Measurements from ENCODE around the gene PTPRJ.
"Not testable (repeated sequence)": the region's sequence is repeated elsewhere in the genome, so short reads cannot be mapped to it uniquely, and the experiment has no call there.

PTPRJ gene

GRCh38 chr11:48018528-48019216, 38.3 kb downstream of the PTPRJ start:
- DNase-seq (ENCODE audit: low spot score): peak; percentile 47

GRCh38 chr11:48019217-48019584, 38.8 kb downstream of the PTPRJ start:
- DNase-seq (ENCODE audit: low spot score): peak; percentile 43

DNA sequence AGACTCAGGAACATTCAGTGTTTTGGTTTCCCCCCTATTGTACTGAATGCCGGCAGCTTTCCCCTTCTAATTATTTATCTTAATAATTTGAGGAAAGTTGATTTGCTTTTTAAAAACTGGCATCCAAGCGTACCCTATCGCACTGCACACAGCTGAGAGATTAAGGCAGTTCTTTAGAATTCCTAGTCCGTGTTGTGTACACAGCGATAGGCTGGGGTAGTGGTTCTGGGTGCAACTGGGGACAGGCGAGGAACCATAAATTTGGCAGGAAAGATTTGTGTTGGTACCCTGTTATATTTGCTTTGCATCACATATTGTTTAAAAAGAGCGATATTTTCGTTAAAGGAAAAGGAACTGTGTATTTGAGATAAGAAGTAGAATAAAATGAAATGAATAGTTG, 39.2 kb downstream of the PTPRJ start:
- DNase-seq (ENCODE audit: low spot score): no peak

- DNase-seq (ENCODE audit: low spot score): no peak
These were observed 39.9 kb downstream of the PTPRJ start for GRCh38 chr11:48020092-48020755.

- not testable (repeated sequence) for DNase-seq (ENCODE audit: low spot score)
These were observed 41.0 kb downstream of the PTPRJ start for GRCh38 chr11:48021201-48021820.

DNA sequence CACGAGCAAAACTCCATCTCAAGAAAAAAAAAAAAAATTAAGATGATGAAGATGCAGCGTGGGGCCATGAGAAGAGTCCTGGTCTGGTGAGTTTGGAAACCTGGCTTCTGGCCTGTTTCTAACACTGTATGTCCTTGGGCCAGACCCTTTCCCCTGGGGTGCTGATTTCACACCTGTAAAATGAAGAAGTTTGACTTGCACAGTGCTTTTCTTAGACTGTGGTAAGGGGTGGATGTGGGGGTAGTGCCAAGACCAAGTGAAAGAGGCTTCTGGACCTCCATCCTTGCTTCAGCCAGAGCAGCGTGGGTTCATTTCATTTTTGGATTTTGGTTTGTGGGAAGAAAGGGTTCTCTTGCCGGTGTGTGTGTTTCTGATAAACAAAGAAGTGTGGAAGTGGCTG, 42.1 kb downstream of the PTPRJ start:
- DNase-seq (ENCODE audit: low spot score): no peak

DNA sequence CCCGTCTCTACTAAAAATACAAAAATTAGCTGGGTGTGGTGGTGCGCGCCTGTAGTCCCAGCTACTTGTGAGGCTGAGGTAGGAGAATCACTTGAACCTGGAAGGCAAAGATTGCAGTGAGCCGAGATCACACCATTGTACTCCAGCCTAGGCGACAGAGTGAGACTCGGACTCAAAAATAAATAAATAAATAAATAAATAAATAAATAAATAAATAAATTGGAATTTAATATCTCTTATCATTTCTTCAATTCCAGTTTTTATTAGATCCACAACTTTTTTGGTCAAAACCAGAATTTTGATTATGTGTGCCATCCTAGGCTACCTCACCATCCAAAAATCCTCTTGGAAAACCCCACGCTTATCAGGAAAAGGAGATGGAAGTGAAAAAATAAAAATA, 43.2 kb downstream of the PTPRJ start:
- not testable (repeated sequence) for DNase-seq (ENCODE audit: low spot score)

- peak; percentile 20 for DNase-seq (ENCODE audit: low spot score)
These were observed 44.3 kb downstream of the PTPRJ start for GRCh38 chr11:48024635-48025071.

DNA sequence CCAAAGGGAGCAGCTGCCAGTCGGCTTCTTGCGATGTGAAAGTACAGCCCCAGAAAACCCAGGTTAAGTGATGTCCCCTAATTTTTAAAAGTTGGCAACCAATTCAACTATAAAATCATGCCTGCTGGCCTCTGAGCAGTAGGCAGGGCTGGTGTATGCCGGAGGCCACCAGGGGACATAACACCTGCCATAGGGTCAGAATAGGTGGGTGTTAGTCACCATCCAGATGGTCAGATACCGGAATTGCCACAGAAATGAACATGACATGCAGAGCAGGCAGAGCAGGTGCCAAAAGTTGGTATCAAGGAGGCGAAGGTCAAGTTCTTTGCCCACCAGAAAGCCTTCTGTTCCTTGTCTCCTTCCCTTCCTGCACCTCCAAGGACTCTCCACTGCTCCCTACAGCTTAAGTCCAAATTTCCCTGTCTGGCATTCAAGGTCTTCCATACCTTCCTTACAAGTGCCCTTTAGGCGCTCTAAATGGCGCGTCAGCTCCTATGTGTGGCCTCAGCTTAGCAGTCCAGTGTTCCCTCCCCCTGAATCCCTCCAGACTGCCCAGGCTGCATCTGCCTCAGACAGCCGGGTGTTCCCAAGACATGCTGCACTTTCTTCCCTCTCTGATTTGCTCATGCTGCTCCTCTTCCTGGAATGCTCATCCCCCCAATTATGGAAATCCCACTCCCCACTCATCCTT, 45.1 kb downstream of the PTPRJ start:
- DNase-seq (ENCODE audit: low spot score): no peak

DNA sequence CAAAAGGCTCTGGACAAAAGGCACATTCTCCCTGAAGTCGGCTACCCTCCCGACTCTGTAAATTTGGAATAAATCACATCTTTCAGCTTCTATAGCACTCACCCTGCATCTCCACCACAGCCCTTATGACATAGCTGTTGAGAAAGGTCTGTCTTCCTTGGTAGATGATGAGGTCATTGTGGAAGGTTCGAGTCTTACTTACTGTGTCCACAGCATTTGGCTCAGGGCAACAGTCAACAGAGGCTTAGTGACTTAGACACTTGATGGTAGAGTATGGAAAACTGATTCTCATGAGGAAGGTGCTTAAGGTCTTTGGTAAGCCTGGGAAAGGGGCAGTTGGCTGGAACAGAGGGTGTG, 45.6 kb downstream of the PTPRJ start:
- no peak for DNase-seq (ENCODE audit: low spot score)

GRCh38 chr11:48028914-48029680, 48.7 kb downstream of the PTPRJ start:
- DNase-seq (ENCODE audit: low spot score): no peak

- no peak for DNase-seq (ENCODE audit: low spot score)
These were observed 49.4 kb downstream of the PTPRJ start for GRCh38 chr11:48029681-48030290.

DNA sequence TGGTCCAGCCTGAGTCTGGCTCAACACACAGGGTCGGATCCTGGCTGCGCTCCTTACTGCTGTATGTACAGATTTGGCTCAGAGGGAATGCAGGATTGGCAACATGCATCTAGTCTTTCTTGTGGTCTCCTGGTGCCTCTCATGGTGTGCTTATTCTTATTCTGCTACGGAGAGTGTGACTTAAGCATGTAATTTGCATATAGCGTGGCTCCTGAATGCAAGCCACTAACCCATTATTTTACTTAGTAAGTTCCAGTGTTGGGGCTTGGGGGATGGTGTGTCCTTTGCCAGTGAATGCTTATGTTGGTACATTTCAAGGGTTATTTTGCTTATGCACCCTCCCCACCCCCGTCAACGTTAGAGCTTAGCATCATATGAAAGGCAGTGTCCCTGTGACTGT, 51.2 kb downstream of the PTPRJ start:
- DNase-seq (ENCODE audit: low spot score): no peak

DNA sequence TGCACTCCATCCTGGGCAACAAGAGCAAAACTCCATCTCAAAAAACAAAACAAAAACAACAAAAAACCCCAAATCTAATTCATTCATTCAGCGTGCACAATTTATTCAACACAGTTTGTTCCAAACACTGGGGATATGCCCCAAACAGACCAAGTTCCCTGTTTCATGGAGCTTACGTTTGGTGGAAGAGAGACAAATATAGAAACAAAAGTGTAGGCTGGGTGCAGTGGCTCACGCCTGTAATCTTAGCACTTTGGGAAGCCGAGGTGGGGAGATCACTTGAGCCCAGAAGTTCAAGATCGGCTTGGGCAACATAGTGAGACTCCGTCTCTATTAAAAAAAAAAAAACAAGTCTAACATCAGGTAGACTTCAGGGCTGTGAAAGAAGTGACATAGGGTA, 52.4 kb downstream of the PTPRJ start:
- no peak for DNase-seq (ENCODE audit: low spot score)

DNA sequence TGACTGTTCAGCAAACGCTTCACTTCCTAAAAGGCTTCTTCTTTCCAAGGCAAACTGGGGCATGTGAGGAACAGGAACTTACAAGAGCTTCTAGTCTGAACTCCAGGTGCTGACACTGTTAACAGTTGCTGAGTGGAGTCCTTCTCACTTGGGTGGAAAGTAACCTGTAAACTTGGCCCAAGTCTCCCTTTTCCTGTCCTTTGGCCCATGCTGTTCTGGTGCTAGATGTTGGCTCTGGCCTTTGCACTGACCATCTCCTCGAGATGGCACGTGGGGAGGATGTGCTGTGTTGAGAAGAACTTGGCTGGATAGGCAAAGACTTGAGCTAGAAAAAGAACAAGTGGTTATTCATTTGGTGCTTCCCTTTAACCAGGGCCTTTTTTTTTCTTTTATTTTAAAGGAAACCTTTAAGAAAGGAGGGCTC, 53.6 kb downstream of the PTPRJ start:
- no peak for DNase-seq (ENCODE audit: low spot score)

- no peak for DNase-seq (ENCODE audit: low spot score)
These were observed 54.8 kb downstream of the PTPRJ start for GRCh38 chr11:48034926-48035871.

GRCh38 chr11:48036011-48036410, 55.7 kb downstream of the PTPRJ start:
- DNase-seq (ENCODE audit: low spot score): peak; percentile 35

DNA sequence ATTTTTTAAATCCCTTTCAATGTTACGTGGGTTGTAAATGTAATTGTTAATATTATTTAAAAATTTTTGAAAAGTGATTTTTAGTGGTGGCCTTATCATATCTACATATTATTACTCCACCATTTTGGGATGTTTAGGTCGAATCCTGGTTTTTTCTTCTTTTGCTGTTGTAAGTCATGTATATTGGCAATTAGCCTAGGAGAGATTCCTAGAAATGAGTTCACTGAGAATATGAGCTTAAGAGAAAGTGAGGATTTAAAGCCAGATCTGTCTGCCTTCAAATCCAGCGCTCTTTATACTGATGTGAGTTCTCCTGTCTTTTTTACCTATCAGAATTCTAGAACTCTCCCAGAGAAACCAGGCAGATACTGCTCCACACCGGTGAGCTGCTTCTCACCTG, 56.1 kb downstream of the PTPRJ start:
- no peak for DNase-seq (ENCODE audit: low spot score)

DNA sequence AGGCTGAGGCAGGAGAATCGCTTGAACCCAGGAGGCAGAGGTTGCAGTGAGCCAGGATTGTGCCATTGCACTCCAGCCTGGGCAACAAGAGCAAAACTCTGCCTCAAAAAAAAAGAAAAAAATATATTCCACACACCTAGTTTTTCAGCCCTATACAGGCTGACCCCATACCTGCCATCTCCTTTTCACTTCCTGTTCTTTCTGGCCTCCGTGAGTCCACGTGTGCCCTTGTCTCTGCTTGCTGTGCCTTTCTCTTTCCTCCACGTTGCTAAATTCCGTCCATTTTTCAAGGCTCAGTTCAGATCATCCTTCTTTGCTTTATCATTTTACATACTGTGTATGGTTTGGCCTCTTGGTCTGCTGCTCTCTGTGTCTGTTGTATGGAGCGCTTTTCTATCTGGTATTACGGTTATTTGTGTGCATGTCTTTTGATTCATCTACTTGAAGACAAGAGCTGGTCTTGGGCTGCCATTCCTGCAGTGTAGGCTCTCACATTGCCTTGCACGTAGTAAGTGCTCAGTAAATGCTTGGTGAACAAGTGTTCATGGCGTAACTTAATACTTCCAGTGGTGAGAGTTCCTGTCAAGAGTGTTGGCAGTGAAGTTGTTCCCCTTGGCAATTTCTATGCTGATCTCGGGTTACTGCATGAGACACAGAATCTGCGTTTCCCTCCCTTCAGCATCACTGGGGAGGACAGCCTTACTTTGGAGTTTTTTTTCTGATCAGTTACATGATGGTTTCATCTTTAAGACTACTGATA, 57.5 kb downstream of the PTPRJ start:
- no peak for DNase-seq (ENCODE audit: low spot score)

Measured in iPS-NIHi11 (cell line).